ENCODE results near the gene ZNF76. TPM values are rescaled to one million over a fixed set of nuclear protein-coding genes. Genes with fewer than 3 reads are reported as not detected.

ZNF76 gene
- total and polyA plus RNA-seq, 9 of the 15 experiments (the other 6 are each of a cell fraction or from before 2014, with no cell fraction given): 1.2 to 17.8 (median 10.7) TPM

DNA sequence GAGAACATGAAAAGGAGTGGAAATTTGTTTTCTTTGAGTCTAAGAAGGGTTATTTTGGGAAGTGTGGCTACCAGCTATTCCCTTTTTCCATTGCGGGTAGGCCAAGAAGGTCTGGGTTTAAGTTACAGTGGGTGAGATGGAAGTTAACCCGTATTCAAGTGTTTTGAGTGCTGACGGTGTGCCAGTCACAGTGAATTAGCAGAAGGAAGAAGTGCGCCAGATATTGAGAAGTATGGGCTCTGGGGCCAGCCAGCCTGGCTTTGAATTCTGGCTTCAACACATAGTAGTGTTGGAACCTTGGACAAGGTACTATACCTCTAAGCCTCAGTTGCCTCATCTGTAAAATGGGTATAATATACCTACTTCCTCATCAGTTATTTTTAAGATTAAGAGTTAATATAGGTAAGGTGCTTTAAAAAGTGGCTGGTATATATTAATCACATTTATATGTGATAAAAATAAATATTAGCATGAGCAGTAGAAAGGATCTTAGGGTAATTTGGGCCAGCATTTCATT lies 16.3 kb downstream of the ZNF76 start (continued):
- TF ChIP-seq RBM25 (IDR thresholded peaks at IDR 0.05; ENCODE audit: low read depth, low read length, severe bottlenecking): peak; percentile 98
- TF ChIP-seq, protein P1, sequence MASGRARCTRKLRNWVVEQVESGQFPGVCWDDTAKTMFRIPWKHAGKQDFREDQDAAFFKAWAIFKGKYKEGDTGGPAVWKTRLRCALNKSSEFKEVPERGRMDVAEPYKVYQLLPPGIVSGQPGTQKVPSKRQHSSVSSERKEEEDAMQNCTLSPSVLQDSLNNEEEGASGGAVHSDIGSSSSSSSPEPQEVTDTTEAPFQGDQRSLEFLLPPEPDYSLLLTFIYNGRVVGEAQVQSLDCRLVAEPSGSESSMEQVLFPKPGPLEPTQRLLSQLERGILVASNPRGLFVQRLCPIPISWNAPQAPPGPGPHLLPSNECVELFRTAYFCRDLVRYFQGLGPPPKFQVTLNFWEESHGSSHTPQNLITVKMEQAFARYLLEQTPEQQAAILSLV (tag; IDR thresholded peaks at IDR 0.05): no peak
- no peak for TF ChIP-seq ZC3H11A (IDR thresholded peaks at IDR 0.05; ENCODE audit: low read depth, low read length)
- no peak for TF ChIP-seq BRD9 (IDR thresholded peaks at IDR 0.05; ENCODE audit: low read depth, partially characterized antibody)
- no peak for TF ChIP-seq NCOA1 (IDR thresholded peaks at IDR 0.05; ENCODE audit: low read depth)
- TF ChIP-seq KDM1A (IDR thresholded peaks at IDR 0.05): peak; percentile 75 to 86
- no peak for TF ChIP-seq SREBF2 (CRISPR knock-in tag; IDR thresholded peaks at IDR 0.05)
- no peak for TF ChIP-seq SOX6 (IDR thresholded peaks at IDR 0.05)
- TF ChIP-seq ZNF263 (CRISPR knock-in tag; IDR thresholded peaks at IDR 0.05; ENCODE audit: borderline replicate concordance): no peak
- TF ChIP-seq ZNF707 (CRISPR knock-in tag; conservative IDR thresholded peaks at IDR 0.05): no peak
- peak; percentile 86; the same call in 1 of the 2 replicates for TF ChIP-seq CBX1 (IDR thresholded peaks at IDR 0.05; ENCODE audit: low read depth)
- TF ChIP-seq ARNT (IDR thresholded peaks at IDR 0.05): peak in 1 of 2 experiments; percentile 58; a peak in 1 of 4 replicates
- TF ChIP-seq NFYB (IDR thresholded peaks at IDR 0.05; ENCODE audit: extremely low read depth, insufficient read length): no peak
- peak; percentile 98 for TF ChIP-seq BCOR (IDR thresholded peaks at IDR 0.05)

Data from K562 (cell line).